Astrocyte of the cerebellum (primary cell): ENCODE data around the gene PRKCA.

Experiments used
- DNase-seq: peaks from one replicate; pipeline ENCODE4 v3.0.0-alpha.2; 2011; ENCODE audit warnings: low read depth
- H3K4me3 ChIP-seq: 2 replicates; pipeline ENCODE4 v1.5.1; 2011; ENCODE audit warnings: mild to moderate bottlenecking, low read depth, low read length, moderate library complexity
- CTCF ChIP-seq: IDR thresholded peaks from 2 replicates; pipeline ENCODE4 v1.5.1; 2012; ENCODE audit warnings: low read length, low read depth, moderate library complexity, mild to moderate bottlenecking; ENCODE audit errors: missing control alignments
- in situ Hi-C: cut with HindIII; loops from 2 replicates; pipeline ENCODE4 v1.10.0; 2017; ENCODE audit warnings: low sequenced_read_pairs

The PRKCA gene

GRCh38 chr17:66789961-66790437 is 487.6 kb downstream of the PRKCA start:
- in situ Hi-C loops, result no loop called here
- H3K4me3 ChIP-seq, result no peak overlapping the region
- DNase-seq, result no peak
- no peak for TF ChIP-seq CTCF

- no peak for DNase-seq
- TF ChIP-seq CTCF, result peak; percentile 15
- no peak overlapping the region for H3K4me3 ChIP-seq
- in situ Hi-C loops, result no loop called here
Measured at GRCh38 chr17:66790501-66791061, 488.2 kb downstream of the PRKCA start.

- DNase-seq, result no peak
- no peak for TF ChIP-seq CTCF
- in situ Hi-C loops, result no loop called here
- no peak overlapping the region for H3K4me3 ChIP-seq
Measured at GRCh38 chr17:66791347-66791746, 488.9 kb downstream of the PRKCA start.

- in situ Hi-C loops, result no loop called here
- H3K4me3 ChIP-seq, result no peak overlapping the region
- no peak for TF ChIP-seq CTCF
- DNase-seq, result no peak
Measured at GRCh38 chr17:66793814-66794213, 491.4 kb downstream of the PRKCA start.

- TF ChIP-seq CTCF, result no peak
- no peak overlapping the region for H3K4me3 ChIP-seq
- no peak for DNase-seq
- in situ Hi-C loops, result no loop called here
Measured at GRCh38 chr17:66795486-66795885, 493.1 kb downstream of the PRKCA start.

- no peak overlapping the region for H3K4me3 ChIP-seq
- DNase-seq, result no peak
- in situ Hi-C loops, result loop anchor here (5.0 kb wide), 1 partner anchor 72 kb away; no protein-coding TSS in a partner anchor
- no peak for TF ChIP-seq CTCF
Measured at GRCh38 chr17:66799849-66800537, 497.6 kb downstream of the PRKCA start.
